GOT3 (cell line): ENCODE results near the gene FOXC1.

Experiments
- DNase-seq: peaks from one replicate; lab custom pipeline; 2025; ENCODE audit warnings: mixed read lengths; lab: John Stamatoyannopoulos, UW

The FOXC1 gene

DNA sequence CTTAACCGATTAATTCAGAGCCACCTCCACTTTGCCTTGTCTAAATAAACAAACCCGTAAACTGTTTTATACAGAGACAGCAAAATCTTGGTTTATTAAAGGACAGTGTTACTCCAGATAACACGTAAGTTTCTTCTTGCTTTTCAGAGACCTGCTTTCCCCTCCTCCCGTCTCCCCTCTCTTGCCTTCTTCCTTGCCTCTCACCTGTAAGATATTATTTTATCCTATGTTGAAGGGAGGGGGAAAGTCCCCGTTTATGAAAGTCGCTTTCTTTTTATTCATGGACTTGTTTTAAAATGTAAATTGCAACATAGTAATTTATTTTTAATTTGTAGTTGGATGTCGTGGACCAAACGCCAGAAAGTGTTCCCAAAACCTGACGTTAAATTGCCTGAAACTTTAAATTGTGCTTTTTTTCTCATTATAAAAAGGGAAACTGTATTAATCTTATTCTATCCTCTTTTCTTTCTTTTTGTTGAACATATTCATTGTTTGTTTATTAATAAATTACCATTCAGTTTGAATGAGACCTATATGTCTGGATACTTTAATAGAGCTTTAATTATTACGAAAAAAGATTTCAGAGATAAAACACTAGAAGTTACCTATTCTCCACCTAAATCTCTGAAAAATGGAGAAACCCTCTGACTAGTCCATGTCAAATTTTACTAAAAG, 2.7 kb downstream of the FOXC1 start:
- no peak for DNase-seq

DNA sequence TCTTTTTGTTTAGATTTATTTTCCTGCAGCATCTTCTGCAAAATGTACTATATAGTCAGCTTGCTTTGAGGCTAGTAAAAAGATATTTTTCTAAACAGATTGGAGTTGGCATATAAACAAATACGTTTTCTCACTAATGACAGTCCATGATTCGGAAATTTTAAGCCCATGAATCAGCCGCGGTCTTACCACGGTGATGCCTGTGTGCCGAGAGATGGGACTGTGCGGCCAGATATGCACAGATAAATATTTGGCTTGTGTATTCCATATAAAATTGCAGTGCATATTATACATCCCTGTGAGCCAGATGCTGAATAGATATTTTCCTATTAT, 3.2 kb downstream of the FOXC1 start:
- no peak for DNase-seq

DNA sequence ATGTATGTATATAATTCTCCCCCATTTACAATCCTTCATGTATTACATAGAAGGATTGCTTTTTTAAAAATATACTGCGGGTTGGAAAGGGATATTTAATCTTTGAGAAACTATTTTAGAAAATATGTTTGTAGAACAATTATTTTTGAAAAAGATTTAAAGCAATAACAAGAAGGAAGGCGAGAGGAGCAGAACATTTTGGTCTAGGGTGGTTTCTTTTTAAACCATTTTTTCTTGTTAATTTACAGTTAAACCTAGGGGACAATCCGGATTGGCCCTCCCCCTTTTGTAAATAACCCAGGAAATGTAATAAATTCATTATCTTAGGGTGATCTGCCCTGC, 3.6 kb downstream of the FOXC1 start:
- no peak for DNase-seq

DNA sequence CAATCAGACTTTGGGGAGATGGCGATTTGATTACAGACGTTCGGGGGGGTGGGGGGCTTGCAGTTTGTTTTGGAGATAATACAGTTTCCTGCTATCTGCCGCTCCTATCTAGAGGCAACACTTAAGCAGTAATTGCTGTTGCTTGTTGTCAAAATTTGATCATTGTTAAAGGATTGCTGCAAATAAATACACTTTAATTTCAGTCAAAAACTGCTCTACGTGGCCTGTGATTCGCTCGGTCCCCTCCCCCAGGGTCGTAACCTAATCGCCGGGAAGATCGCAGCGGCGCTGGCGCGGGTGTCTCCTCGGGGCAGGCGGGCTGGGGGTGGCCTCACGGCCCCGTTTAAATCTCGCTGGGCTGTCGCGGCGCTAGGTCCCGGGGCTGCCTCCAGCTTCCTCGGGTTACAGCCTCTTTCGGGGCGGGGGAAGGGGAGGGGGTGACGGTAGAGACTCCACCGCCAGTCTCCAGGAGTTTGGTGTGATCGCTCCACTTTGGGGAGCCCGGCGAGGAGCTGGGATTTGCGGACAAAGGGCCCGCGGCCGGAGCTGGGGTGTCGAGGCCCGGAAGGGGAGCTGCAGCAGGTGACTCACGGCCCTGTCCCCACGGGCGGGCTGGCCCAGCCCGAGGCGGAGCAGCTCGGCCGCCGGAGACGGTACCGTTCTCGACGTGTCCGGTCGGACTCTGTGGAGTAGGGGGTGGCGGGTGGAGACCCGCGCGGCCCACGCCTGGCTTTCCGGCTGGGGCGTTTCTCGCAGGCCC, 4.2 kb downstream of the FOXC1 start:
- DNase-seq: no peak

DNA sequence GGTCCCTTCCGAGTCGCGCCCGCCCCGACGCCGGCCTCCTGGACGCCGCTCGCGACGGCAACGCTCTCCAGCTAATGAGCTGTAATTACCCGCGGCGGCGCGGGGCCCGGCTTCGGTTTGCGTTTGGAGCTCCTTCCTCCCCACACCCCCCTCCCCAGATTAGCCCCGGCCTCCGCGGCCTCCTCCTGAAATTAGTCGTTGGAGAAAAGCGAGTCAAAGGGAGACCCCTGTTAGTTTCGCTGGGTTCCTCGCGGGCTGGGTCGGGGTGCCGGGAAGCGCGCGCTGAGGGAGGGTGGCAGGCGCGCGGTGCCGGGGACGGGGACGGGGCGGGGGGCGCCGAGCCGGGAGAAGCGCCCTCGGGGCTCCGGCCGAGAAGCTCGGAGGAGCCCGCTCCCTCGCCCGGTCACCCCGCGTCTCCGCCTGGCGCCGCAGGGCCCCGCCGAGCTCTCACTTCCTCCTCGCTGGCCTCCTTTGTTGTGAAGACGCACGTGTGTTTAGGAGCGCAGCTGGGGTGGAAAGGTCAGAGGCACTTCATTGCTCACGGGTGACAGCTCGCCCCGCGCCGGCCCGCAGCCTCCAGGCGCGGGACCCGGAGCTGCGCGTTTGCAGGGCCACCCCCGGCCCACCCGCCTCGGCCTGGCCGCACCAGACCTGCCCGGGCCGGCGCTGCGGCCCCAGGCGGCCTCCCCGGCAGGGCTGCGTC, 4.9 kb downstream of the FOXC1 start:
- no peak for DNase-seq

DNA sequence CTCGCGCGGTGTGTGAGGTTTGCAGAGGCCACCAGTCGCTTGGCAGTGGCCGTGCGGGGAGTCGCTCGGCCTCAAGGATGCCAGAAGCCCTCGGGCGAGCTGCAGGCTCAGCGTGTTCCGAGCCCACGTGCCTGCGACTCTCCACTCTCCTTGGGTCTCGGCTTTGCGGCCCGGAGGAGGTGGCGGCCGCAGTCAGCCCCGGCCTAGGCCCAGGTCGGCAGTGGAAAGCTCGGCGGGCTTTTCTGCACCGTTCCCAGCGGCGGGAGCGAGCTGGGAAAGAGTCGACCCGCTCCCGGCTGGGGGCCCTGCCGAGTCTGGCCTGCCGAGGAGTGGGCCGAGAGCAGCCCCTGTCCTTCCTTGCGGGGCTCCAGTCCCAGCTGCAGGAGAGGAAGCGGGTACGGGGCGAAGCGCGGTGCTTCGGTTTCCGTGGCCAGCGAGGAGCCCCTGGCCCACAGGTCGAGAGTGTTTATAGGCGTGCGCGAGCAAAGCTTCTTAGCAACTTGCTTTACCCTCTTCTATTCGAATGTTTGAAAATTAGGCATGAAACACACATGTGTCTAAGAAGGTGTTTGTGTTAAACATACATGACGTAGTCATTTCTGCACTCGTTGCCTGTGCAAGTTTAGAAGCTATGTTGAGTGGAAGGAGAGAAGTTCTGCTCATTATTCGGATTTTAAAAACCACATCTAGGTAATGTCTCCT, 5.6 kb downstream of the FOXC1 start:
- no peak for DNase-seq

DNA sequence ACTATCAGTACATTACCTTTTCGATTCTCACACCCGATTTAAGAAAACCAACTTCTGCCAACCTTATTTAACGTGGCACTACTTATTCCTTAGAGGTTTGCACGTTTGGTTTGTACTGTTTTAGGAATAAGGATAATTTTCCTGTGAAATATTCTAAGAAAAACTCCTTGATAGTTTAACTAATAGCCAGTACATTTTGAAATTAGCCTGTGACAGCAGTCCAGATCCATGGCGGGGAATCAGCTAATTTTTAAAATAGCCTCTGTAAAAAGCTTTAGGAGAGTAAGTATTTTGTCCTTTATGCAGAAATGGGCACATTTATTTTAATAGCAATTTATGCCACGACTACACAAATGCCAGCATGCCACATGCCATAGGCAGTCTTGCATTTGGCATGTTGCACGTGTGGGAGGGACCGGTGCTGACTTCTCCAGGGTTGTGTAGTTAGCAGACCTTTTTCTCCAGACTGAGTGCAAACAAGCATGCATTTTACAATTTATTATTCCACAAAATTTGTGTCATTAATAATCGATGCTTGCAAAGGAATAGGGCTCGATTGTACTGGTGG, 6.2 kb downstream of the FOXC1 start:
- no peak for DNase-seq

DNA sequence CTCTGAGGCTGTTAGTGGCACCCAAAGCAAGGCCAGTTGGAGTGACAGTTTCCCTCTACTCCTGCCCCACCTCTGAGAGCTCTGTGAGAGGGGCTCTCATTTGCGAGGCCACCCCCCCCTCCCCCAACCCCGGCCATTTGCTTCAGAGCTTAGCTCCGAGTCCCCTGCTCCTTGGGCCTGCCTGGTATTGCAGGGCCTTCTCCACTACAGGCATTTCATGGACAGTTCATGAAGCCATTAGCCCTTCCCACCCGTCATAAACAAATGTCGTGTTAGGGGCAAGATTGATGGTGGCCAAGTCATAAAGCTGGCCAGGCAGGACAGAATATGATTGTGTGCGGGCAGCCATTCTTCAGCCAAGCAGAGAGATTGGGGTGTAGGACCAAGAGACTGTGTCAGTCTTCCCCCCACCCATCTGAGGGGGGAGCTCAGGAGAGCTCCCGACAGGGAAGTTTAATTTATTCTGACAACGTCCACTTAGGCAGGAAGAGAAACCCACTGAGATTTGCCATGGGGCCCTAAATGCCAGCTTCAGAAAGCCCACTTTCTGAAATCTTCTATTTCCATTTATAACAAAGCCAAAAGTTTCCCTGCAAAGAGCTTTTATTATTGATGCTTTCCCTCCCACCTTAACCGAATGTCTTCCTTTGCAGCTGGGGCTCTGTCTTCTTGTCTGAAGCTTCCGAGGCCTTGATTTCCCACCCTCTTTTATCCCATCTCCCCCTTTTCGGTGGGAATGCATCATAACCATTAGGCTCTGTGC, 7.2 kb downstream of the FOXC1 start:
- DNase-seq: no peak

DNA sequence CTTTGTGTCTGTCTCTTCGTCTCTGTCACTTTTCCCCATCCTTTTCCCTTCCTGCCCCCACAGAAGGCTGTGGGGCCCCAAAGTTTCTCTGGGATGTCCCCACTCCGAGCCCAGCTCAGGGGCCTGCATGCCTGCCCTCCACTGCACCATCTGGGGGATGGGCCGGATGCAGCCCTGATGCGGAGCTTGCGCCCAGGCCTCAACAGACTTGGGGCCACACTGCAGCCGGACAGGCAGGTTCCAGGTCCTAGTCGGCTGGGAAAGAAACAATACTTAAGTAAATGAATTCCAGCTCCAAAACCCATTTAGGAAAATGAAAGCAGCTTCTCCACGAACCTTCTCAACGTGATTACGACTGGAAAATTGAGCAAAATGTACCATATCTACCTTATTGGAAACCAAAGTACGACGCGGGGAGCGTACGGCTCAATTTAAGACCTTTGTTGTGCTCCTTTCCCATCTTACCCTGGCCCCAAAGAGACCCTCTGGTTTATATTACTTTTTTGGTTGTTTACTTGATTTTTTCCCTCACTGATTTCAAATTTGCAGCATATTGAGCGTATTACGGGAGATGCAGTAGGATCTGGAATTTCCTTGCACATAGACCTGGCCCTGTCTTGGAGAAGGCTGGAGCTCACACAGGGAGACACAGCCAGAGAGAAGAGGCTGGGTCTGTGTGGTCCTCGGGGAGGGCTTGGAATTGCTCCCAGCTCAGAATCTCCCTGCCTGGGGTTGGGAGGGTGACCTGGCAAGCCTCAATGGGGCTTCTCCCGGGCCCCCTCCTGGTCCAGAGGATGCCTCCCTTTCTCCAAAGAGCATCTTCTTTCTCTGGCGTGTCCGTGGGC, 8.0 kb downstream of the FOXC1 start:
- DNase-seq: no peak

DNA sequence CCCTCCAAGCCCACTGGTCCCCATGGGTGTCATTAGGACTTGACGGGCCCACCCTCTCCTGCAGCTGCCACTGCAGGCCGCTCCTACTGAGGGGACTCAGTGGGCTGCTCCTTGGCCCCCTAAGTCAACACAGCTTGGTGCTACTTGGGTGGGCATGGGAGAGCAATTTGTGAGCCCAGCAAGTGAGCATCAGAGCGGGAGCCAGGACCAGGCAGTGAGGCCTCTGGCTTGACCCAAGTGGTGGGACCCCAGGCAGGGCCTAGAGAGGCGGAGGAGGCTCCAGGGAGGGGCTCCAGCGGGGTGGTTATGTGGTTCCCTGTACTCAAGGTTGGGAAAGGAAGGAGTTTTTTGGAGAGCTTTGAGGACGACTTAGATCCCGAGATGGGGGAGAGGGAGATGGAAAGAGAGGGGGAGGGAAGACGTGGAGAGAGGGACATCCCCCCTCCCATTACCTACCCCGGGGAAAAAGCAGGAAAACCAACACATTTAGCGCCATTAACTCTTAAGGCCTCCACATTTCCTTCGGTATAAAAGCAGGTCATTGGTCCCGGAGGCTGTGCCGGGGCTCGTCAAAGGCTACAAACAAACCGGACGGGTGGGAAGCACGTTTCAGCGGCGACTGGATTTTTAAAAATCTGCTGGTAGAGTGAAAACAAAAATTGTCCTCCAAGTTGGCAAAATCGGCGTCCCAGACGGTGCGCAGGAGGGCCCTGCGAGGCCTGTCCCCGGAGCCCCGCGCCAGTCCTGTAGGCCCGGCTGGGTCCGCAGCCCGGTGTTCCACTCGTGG, 8.8 kb downstream of the FOXC1 start:
- DNase-seq: no peak

DNA sequence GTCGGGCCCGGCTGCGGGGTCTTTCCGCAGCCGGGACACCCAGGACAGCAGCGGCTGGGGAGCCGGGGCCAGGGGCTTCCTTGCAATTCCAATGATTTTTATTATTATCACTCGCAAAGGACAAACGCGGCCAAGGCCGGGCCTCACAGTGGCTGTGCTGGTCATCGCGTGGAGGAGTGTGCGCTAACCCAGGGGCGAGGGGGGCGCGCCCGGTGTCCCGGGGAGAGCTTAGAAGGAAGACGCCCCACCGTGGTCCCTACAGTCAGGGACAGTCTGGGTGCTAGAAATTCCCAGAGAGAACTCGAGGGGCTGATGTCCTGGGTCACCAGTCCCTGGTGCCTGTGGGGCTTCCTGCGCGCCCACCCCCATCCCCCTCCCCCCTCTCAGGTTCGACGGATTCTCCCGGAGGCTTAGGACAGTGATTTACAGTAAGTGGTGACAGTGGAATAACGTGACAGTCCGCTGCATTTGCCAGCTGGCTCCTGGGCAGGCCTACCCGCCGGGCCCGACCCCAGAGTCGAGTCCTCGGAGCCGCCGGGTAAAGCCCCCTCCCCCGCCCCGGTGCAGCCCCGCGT, 9.5 kb downstream of the FOXC1 start:
- DNase-seq: no peak

DNA sequence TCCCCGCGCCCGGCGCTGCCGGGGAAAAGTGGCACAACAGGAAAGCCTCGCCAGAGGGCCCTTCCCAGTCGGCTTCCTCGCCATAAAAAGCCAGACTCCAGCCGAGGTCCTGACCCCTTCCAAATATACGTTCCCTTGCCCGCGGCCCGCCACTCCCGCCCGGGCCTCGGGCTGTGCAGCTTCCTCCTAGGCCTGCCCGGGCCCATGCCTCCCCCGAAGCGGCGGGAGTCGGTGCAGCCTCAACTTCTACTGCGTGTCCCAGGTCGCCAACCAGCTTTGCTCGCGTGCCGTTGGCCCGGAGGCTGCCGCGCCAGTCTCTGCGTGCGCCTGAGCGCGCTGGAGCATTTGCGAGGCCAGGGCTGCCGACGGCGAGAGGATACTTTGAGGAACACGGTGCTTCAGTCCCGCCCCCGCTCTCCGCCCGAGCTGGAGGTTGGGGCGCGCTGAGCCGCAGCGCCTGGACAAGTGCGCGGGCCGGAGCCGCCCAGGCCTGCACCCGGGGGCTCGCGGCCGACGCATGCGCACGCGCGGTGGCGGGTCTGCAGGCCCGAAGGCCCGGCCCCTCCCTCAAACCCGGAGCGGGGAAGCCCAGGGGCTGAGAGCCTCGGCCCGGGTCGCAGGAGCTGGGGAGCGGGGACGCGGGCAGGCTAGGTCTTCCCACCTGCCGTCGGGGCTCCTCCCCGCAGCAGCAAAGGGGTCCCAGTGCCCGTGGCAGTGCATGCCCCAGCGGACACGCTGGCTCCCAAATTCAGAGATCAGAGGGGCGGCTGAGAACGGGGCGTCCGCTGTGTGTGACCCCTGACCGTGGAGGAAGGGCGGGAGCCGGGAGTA, 10.2 kb downstream of the FOXC1 start:
- DNase-seq: no peak

DNA sequence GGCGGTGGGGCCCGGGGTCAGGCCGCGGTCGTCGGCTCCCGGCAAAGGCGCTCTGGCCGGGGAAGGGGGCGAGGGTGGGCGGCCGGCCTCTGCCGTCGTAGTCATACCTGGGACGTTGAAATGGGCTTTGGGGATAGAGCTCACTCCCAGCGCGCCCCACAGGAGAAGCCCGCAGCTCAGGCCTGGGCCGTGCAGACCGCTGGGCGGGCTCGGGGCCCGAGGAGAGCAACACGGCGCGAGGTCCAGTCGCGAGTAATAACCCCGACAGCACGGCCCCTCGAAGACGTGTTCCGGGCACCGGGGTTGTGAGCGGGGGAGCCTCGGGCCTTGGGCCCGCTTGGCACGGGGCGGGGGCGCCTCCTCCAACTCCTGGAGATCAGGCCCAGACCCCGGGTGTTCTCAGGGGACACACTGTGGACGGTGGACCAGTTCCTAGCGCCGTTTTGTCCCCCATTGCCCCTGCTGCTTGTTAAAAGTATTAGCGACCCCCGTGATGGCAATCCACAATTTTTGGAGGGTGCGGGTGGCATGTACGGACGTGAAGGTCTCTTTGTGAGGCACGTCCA, 10.9 kb downstream of the FOXC1 start:
- no peak for DNase-seq

DNA sequence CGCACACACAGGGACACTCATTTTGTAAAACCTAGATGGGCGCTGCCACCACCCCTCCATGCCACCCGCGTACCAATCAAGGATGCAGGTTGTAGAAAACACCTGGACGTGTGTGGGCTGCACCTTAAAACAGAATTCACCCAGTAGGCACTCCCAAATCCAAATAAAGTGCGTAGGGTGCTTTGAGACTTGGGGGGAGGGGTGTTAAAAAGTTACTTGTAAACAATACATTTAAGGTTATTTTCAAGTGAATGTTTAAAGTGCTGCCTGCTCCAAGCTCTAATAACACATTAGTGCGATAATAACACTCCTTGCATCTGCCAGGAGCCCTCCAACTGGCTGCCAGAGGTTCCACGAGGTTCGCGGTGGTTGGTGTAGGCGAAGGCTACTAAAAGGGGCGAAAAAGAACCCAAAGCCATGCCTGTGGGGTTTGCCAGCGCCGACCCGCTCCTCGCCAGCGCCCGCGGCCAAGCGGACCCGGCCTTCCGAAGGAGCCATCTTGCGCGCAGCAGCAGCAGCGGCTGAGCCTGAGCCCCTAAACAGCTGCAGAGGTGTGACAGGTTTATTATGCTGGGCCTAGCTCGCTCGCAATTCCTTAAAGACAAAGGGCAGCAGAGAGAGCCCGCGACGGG, 11.5 kb downstream of the FOXC1 start:
- DNase-seq: no peak

DNA sequence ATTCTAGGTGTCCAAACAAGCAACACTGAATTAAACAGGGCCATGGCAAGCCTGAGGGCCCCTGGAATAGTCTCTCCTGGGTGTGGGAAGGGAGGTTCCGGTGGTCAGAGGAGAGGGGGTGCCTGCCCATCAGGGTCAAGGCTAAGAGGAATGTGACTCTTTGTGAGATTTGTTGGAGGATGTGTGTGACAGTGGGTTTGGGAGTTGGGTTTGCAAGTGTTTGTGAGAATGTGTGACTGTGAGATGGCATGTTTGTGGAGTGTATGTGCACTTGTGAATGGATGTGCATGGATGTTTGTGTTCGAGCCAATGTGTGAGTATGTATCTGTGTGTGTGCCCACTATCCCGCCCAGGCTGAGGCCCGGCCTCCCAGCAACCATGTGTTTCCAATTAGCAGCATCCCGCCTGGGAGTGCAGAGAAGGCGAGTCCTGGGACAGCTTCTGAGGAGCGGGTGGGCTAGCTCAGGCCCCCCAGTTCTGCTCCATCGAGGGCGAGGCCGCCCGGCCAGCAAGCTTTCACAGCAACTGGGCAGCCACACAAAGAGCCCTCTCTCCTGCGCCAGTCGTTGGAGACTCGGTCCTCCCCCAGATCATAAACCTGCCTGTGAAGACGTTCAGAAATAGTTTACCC, 12.6 kb downstream of the FOXC1 start:
- DNase-seq: no peak

DNA sequence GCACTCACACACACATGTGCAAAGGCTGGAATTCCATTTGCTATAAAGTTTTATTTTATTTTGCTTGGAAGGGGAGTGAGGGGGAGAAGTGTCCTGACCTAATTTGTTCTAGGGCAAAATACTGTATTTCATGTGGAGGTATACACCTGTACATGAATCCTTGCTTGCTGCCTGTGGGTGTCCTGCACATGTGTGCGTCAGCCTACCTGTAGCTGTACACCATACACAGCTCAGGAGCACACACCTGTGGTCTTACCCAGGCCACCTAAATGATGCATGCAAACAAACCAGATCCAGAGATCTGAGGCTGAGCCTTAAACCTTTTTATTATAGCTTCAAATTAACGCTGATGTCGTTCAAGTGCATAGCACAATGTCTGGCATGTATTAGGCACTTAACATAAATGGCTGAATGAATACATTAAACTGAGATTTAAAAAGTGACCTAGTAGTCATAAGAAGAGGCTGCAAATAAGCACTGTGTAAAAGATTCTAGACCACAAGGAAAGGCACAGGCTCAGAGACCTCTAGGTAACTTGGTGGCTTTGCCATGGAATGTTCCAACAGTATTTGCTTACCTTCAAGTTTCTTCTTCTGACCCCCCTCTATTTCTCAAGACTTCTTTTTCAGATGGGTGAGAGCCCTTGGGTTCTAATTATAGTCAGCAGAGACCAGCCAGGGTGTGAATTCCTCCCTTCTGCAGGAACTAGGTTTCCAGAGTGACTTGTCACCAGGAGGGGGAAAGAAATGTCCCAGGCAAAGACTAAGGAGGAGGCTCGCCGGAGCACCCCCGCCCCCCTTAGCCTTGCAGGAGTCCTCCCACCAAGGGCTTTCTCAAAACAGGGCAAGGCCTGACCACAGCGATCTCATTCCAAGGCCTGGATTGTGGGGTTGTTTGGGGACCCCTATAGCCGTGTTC, 13.4 kb downstream of the FOXC1 start:
- no peak for DNase-seq

DNA sequence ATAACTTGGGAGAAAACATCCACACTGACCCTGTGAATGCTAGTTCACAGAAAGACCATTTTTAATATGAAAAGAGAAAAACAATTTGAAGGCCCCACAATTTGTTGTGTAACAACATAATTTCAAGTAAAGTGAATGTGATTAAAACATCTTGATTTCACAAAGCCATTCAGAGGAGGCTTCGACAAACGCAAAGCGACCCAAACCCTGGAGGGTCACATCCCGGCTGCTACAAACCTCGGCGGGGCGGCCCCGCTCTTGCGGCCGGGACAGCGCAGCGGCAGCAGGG, 14.0 kb downstream of the FOXC1 start:
- DNase-seq: no peak
